ENCODE data around the gene SAP30BP.

SAP30BP gene

GRCh38 chr17:75698659-75699058 lies 31.5 kb downstream of the SAP30BP start:
- Histone ChIP-seq H3K27ac (no peak overlapping the region), H3K4me3 (no peak overlapping the region), H3K27me3 (no peaks in the 10 kb centered on the region), H3K9me3 (no peaks in the 10 kb centered on the region), H3K36me3 (peaks cover 48 to 69% (median 58%) of the 10 kb centered on the region in 3 donors), H3K4me1 (peaks cover 0 to 54% (median 13%) of the 10 kb centered on the region in 4 donors)
- no peak for DNase-seq
- intact Hi-C loops (cut with DNase I; ENCODE audit: low total_unique reads), result no loop called here
- no peak for TF ChIP-seq CTCF (IDR thresholded peaks at IDR 0.05)

- H3K36me3 ChIP-seq, result peaks cover 74 to 84% (median 83%) of the 10 kb centered on the region in 3 donors
- H3K4me3 ChIP-seq, result no peak overlapping the region
- H3K27ac ChIP-seq, result no peak overlapping the region
- no peak for DNase-seq
- intact Hi-C loops (cut with DNase I; ENCODE audit: low total_unique reads), result no loop called here
- TF ChIP-seq CTCF (IDR thresholded peaks at IDR 0.05), result no peak
- no peaks in the 10 kb centered on the region for H3K27me3 ChIP-seq
- H3K9me3 ChIP-seq, result no peaks in the 10 kb centered on the region
- peaks cover 0 to 32% (median 0%) of the 10 kb centered on the region in 4 donors for H3K4me1 ChIP-seq
Observed at GRCh38 chr17:75701288-75701687, 34.1 kb downstream of the SAP30BP start.

GRCh38 chr17:75703191-75703590 lies 36.1 kb downstream of the SAP30BP start:
- H3K27ac ChIP-seq, result no peak overlapping the region
- peaks cover 0 to 17% (median 0%) of the 10 kb centered on the region in 4 donors for H3K4me1 ChIP-seq

GRCh38 chr17:75703591-75703990 lies 36.5 kb downstream of the SAP30BP start:
- Histone ChIP-seq H3K4me1 (peaks cover 0 to 16% (median 0%) of the 10 kb centered on the region in 4 donors), H3K27me3 (no peaks in the 10 kb centered on the region), H3K36me3 (peaks cover 83 to 92% (median 89%) of the 10 kb centered on the region in 3 donors), H3K9me3 (no peaks in the 10 kb centered on the region), H3K27ac (no peak overlapping the region), H3K4me3 (no peak overlapping the region)
- no peak for TF ChIP-seq CTCF (IDR thresholded peaks at IDR 0.05)
- DNase-seq, result no peak
- intact Hi-C loops (cut with DNase I; ENCODE audit: low total_unique reads), result no loop called here

More at GRCh38 chr17:75703191-75703590, 36.1 kb downstream of the SAP30BP start:
- Histone ChIP-seq H3K36me3 (peaks cover 79 to 88% (median 85%) of the 10 kb centered on the region in 3 donors), H3K9me3 (no peaks in the 10 kb centered on the region), H3K27me3 (no peaks in the 10 kb centered on the region), H3K4me3 (no peak overlapping the region)
- no peak for TF ChIP-seq CTCF (IDR thresholded peaks at IDR 0.05)
- no peak for DNase-seq
- intact Hi-C loops (cut with DNase I; ENCODE audit: low total_unique reads), result no loop called here

DNA sequence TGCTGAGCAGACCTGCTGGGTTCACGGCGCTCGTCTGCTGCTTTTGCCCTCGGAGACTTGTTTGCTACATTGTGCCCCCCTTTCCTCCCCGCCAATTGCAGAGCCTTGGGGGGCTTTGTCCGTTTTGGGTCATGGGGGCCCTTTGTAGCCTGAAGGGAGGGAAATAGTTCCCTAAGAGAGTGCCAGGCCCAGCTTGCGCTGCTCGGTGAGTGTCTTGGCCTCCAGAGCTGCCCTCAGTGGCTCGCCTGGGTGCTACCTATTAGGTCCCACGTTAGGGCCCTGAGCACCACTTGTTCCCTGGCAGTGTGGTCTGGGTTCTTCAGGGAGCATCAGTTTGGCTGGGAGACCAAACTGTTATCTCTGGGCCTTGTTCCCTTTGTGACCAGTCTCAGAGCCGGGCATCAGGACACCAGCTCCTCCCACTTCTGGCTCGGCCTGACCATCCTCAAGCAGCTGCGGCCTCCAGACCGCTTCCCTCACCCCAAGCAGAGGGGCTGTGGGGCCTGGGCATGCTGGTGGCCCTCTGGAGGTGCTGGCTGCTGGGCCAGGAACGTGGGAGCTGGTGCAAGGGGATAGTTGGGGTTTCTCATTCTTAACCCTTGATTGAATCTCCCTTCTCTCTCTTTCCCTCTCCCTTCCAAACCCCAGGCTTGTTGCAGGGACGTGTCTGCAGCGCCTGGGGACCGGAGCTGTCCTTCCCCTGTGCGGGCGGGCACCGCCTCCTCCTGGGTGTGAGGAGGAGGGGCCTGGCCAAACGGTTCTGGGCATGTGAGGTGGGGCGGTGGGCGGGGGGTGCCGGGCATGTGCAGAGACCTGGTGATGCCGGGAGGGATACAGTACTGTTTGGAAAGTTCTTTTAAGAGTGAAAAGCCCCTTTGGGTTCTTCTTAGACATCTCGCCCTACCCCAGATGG lies 38.1 kb downstream of the SAP30BP start:
- H3K36me3 ChIP-seq, result peaks cover 81 to 88% (median 83%) of the 10 kb centered on the region in 3 donors
- TF ChIP-seq CTCF (IDR thresholded peaks at IDR 0.05), result no peak
- H3K4me1 ChIP-seq, result peaks cover 0 to 8% (median 0%) of the 10 kb centered on the region in 4 donors
- no peak overlapping the region for H3K4me3 ChIP-seq
- H3K27ac ChIP-seq, result no peak overlapping the region
- intact Hi-C loops (cut with DNase I; ENCODE audit: low total_unique reads), result no loop called here
- H3K9me3 ChIP-seq, result no peaks in the 10 kb centered on the region
- DNase-seq, result no peak
- no peaks in the 10 kb centered on the region for H3K27me3 ChIP-seq

Data from tibial artery (tissue), 4 donors.